ENCODE results near the gene TTBK2.
"Not testable (repeated sequence)": the region's sequence is repeated elsewhere in the genome, so short reads cannot be mapped to it uniquely, and the experiment has no call there.

TTBK2 gene

DNA sequence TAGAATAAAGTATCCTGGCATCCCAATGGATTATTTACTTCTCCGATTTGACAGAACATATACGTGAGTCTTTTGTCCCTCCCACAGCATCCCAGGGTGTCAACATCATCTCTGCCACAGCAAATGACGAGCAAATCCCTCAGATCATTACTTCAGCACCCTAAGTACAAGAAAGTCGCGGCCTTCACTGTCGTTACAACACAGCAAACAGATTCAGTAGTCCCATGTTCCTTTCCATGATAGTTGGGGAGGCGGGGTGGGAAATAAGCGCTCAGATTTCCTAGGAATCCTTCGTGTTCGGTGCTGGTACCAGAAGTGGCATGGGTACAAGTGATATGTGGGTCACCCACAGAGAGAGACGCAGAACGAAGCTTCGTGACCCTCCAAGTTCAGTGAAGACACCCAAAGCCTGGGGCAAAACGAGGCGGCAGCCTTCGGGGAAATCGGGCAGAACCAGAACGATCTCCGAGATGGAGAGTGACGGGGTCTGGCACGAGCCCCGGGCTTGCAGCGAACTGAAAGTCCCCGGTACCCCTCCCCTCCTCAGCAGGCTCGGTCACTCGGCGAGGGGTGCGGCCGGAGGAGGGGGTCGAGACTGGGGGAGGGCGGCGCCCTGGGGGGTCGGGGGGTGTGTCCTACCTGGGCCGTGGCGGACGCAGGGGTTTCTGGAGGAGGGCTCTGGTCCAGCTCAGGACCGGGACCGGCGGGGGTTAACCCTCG, 619 bp downstream of the TTBK2 start:
- H3K36me3 Mint-ChIP-seq (ENCODE audit: low read depth): peaks cover 3% of the 10 kb centered on the region
- peak; percentile 9 for DNase-seq (ENCODE audit: low spot score)

DNA sequence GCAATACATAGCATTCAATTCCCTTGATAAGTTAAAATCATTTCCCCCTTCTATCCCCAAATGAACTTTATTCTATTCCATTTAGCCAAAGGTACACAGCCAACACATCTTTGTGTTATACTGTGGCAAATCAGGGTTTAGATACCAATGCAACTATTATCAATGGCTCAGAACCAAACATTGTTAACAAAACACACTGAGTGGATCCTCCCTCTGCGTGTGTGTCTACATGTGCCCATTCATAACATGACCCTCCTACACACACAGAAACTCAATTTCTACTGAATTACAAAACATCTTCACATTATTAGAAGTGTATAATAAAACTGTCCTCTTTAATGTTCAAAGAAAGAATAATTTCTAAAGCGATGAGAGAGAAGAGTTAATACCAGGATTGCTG, 1.3 kb downstream of the TTBK2 start:
- Mint-ChIP-seq H3K36me3 (ENCODE audit: low read depth) (peaks cover 3% of the 10 kb centered on the region), H3K9me3 (no peaks in the 10 kb centered on the region), H3K27me3 (ENCODE audit: low read depth) (no peaks in the 10 kb centered on the region), H3K27ac (no peak overlapping the region), H3K4me3 (peak overlapping the region; percentile 98), H3K4me1 (ENCODE audit: low read depth) (peaks cover 36% of the 10 kb centered on the region)
- no peak for DNase-seq (ENCODE audit: low spot score)

More for the DNA sequence above, 619 bp downstream of the TTBK2 start:
- peak overlapping the region; percentile 91 for H3K27ac Mint-ChIP-seq
- H3K9me3 Mint-ChIP-seq: no peaks in the 10 kb centered on the region
- peaks cover 33% of the 10 kb centered on the region for H3K4me1 Mint-ChIP-seq (ENCODE audit: low read depth)
- no peaks in the 10 kb centered on the region for H3K27me3 Mint-ChIP-seq (ENCODE audit: low read depth)
- peak overlapping the region; percentile 98 for H3K4me3 Mint-ChIP-seq

DNA sequence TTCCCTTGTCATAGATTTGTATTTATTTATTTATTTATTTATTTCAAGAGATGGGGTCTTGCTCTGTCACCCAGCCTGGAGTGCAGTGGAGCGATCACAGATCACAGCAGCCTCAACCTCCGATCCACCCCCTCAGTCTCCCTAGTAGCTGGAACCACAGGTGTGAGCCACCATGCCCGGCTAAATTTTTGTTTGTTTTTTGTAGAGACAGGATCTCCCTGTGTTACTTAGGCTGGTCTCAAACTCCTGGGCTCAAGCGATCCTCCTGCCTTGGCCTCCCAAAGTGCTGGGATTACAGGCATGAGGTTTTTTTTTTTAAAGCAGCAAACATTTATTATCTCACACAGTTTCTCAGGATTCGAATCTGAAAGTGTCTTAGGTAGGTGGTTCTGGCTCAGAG, 2.5 kb downstream of the TTBK2 start:
- H3K36me3 Mint-ChIP-seq (ENCODE audit: low read depth): peaks cover 3% of the 10 kb centered on the region
- no peaks in the 10 kb centered on the region for H3K9me3 Mint-ChIP-seq
- no peak for DNase-seq (ENCODE audit: low spot score)
- H3K4me1 Mint-ChIP-seq (ENCODE audit: low read depth): peaks cover 36% of the 10 kb centered on the region
- H3K27ac Mint-ChIP-seq: no peak overlapping the region
- peak overlapping the region; percentile 7 for H3K4me3 Mint-ChIP-seq
- H3K27me3 Mint-ChIP-seq (ENCODE audit: low read depth): no peaks in the 10 kb centered on the region

DNA sequence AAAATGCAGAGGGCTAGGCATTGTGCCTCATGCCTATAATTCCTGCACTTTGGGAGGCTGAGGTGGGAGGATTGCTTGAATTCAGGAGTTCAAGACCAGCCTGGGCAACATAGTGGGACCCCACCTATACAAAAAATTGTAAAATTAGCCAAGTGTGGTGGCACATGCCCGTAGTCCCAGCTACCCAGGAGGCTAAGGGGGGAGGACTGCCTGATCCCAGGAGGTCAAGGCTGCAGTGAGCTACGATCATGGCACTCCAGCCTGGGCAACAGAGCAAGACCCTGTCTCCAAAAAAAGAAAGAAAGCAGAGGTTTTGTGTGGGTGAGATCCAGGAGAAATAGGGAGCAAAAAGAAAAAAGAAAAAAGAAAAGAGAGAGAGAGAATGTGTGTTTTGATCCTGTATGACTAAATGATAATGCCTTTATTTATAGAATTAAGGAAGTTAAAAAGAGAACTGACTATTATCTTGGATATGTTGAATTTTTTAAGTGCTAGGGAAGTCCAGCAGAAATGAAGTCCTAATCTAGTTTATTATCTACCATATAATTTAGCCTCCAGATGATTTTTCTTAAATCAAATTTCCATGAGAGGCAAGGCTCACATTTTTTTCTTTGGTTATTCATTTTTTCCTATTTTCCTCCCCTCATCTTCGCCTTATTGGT, 4.8 kb downstream of the TTBK2 start:
- Mint-ChIP-seq H3K27ac (no peak overlapping the region), H3K27me3 (ENCODE audit: low read depth) (no peaks in the 10 kb centered on the region), H3K36me3 (ENCODE audit: low read depth) (peaks cover 3% of the 10 kb centered on the region), H3K4me1 (ENCODE audit: low read depth) (peaks cover 27% of the 10 kb centered on the region), H3K9me3 (no peaks in the 10 kb centered on the region), H3K4me3 (no peak overlapping the region)
- no peak for DNase-seq (ENCODE audit: low spot score)

DNA sequence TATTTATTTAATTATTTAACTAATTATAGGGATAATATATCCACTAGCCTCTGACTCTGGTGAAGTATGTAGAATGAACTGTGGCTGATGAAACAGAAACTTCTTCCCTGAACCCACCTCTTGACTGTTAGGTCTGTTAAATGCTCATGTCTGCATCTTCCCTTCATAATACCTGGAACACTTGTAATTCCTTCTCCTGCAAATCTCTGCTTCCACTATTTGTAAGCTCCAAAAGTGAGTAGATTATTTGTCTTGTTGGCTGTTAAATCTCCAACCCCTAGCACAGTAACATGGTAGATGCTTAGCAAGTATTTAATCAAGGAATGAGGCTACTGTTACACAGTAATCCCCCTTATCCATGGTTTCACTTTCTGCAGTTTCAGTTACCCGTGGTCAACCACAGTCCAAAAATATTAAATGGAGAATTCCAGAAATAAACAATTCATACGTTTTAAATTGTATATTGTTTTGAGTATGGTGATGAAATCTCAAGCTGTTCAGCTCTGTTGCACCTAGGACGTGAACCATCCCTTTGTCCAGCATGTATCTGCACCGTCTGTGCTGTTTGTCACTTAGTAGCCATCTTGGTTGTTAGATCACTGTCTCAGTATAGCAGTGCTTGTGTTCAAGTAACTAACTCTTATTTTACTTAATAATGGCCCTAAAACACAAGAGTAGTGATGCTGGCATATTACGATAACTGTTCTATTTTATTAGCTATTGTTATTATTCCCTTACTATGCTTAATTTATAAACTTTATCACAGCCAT, 5.7 kb downstream of the TTBK2 start:
- DNase-seq (ENCODE audit: low spot score): no peak
- Mint-ChIP-seq H3K4me3 (no peak overlapping the region), H3K27me3 (ENCODE audit: low read depth) (no peaks in the 10 kb centered on the region), H3K27ac (no peak overlapping the region), H3K4me1 (ENCODE audit: low read depth) (peaks cover 26% of the 10 kb centered on the region), H3K9me3 (no peaks in the 10 kb centered on the region), H3K36me3 (ENCODE audit: low read depth) (peaks cover 2% of the 10 kb centered on the region)

DNA sequence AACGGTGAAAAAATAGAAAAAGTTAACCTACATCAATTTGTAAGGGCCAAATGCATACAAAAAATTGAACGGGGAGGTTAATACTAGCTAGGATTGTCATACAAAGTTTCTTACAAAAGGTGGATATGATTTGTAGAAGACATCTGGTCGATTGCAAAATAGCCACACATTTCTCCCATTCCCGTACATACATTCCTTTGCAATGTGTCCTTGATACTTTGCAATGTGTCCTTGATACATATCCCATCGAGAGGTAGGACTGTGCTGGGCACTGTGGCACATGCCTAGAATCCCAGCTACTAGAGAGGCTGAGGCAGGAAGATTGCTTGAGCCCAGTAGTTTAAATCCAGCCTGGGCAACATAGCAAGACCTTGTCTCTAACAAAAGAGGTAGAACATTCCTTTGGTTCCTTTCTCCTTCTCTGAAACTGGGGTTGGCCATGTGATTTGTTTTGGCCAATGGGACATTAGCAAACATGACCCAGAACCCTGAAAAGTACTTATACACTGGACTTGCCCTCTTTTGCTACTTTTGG, 9.5 kb downstream of the TTBK2 start:
- no peaks in the 10 kb centered on the region for H3K9me3 Mint-ChIP-seq
- H3K36me3 Mint-ChIP-seq (ENCODE audit: low read depth): peaks cover 4% of the 10 kb centered on the region
- H3K4me3 Mint-ChIP-seq: no peak overlapping the region
- no peak overlapping the region for H3K27ac Mint-ChIP-seq
- peaks cover 9% of the 10 kb centered on the region for H3K4me1 Mint-ChIP-seq (ENCODE audit: low read depth)
- H3K27me3 Mint-ChIP-seq (ENCODE audit: low read depth): no peaks in the 10 kb centered on the region
- no peak for DNase-seq (ENCODE audit: low spot score)

DNA sequence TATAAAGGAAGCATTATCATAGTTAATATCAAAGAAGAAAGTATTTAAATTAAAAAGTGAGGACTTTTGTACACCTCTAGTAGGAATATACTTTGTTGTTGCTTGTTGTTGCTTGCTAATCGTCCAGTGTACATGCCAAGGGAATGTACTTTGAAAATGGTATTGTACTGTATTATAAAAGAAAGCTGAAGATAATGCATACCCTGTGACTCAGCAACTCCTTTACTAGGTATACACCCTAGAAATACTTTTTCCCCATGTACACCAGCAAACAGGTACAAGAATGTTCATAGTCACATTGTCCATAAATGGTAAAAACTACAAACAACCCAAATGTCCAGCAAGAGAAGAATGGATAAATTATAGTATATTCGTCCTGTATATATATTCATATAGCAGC, 12.0 kb downstream of the TTBK2 start:
- H3K4me3 Mint-ChIP-seq: no peak overlapping the region
- peaks cover 4% of the 10 kb centered on the region for H3K36me3 Mint-ChIP-seq (ENCODE audit: low read depth)
- H3K4me1 Mint-ChIP-seq (ENCODE audit: low read depth): peaks cover 1% of the 10 kb centered on the region
- no peak for DNase-seq (ENCODE audit: low spot score)
- H3K9me3 Mint-ChIP-seq: no peaks in the 10 kb centered on the region
- no peaks in the 10 kb centered on the region for H3K27me3 Mint-ChIP-seq (ENCODE audit: low read depth)
- no peak overlapping the region for H3K27ac Mint-ChIP-seq

DNA sequence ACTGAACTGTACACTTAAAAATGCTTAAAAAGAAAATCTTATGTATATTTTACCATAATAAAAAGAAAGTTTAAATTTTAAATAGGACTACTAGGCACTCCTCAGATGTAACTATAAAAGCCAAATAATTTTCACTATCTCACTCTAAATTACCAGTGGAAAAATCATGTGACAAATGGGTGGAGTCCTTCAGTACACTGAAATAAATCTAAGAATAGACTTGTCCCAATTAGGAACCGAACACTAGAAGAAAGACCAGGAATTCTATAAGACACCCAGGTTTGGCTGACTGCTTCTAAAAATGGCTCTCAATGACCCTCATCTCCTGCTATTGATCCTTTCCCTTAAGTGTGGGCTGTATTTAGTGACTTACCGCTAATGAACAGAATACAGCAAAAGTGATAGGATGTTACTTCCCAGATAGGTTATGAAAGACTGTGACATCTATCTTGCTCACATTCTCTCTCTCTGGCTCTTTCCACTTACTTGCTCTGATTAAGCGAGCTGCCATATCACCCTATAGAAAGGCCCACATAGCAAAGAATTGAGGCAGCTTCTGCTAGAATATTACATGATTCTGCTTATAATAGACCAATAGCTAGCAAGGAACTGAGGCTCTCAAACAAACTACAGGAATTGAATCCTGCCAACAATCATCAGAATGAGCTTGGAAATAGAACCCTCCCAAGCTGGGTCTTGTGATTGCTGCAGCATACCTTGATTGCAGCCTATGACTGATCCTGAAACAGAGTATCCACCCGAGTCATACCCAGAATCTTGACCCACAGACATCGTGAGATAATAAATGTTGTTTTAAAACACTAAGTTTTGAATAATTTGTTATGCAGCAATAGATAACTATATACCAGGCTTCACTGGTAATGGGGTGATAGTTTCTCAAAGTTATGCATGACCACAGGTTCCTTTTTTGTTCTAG, 16.9 kb downstream of the TTBK2 start:
- H3K4me3 Mint-ChIP-seq: no peak overlapping the region
- H3K27me3 Mint-ChIP-seq (ENCODE audit: low read depth): no peaks in the 10 kb centered on the region
- DNase-seq (ENCODE audit: low spot score): no peak
- peaks cover 4% of the 10 kb centered on the region for H3K36me3 Mint-ChIP-seq (ENCODE audit: low read depth)
- H3K27ac Mint-ChIP-seq: no peak overlapping the region
- H3K4me1 Mint-ChIP-seq (ENCODE audit: low read depth): no peaks in the 10 kb centered on the region
- H3K9me3 Mint-ChIP-seq: no peaks in the 10 kb centered on the region

DNA sequence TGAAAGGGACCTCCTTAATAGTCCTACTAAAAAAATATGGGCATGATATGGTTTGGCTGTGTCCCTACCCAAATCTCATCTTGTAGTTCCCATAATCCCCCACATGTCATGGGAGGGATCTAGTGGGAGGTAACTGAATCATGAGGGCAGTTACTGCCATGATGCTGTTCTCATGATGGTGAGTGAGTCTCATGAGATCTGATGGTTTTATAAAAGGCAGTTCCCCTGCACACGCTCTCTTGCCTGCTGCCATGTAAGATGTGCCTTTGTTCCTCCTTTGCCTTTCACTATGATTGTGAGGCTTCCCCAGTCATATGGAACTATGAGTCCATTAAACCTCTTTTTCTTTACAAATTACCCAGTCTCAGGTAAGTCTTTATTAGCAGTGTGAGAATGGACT, 26.7 kb downstream of the TTBK2 start:
- not testable (repeated sequence) for H3K36me3 Mint-ChIP-seq (ENCODE audit: low read depth); H3K4me3 Mint-ChIP-seq; H3K27ac Mint-ChIP-seq; H3K27me3 Mint-ChIP-seq (ENCODE audit: low read depth); DNase-seq (ENCODE audit: low spot score); H3K4me1 Mint-ChIP-seq (ENCODE audit: low read depth)
- peaks cover 11% of the 10 kb centered on the region for H3K9me3 Mint-ChIP-seq

DNA sequence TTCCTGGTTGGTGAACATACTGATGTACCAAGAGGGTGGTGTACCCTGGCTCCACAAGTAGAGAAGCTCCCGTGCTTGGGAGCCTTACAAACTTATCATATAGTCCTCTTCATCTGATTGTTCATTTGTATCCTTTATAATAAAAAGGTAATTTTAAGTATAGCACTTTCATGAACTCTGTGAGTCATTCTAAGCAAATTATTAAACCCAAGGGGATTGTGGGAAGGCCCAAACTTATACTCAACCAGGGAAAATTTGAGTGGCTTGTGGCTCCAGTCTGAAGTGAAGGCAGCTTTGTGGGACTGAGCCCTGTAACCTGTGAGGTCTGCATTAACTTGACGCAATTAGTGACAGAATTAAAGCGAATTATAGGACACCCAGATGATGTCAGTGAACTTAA, 29.0 kb downstream of the TTBK2 start:
- Mint-ChIP-seq H3K4me3 (no peak overlapping the region), H3K4me1 (ENCODE audit: low read depth) (no peaks in the 10 kb centered on the region), H3K27me3 (ENCODE audit: low read depth) (no peaks in the 10 kb centered on the region), H3K27ac (no peak overlapping the region), H3K9me3 (peaks cover 11% of the 10 kb centered on the region), H3K36me3 (ENCODE audit: low read depth) (peaks cover 10% of the 10 kb centered on the region)
- no peak for DNase-seq (ENCODE audit: low spot score)

DNA sequence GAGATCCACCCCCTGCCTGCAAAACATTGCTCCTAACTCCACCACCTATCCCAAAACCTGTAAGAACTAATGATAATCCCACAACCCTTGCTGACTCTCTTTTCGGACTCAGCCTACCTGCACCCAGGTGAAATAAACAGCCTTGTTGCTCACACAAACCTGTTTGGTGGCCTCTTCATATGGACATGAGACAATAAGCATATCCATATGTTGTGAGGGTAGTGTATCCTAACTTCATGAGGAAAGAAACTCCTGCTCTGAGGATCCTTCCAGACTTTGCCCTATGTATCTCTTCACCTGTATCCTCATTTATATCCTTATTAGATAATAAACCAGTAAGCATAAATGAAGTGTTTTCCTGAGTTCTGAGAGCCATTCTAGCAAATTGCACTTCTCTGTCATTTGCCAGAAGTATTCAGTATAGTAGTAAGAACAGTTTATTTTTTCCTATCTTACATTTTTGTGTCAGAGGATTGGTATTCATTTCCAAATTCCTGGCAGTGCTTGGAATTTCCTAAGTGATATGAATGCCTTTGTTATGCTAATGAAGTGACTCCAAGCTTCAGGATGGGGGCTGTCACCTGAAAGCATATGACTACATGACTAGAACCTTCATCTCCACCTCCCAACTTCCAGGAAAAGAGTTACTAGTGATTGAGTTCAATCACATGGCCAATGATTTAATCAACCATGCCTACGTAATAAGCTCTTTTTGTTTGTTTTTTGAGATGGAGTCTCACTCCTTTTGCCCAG, 30.2 kb downstream of the TTBK2 start:
- Mint-ChIP-seq H3K27me3 (ENCODE audit: low read depth) (no peaks in the 10 kb centered on the region), H3K36me3 (ENCODE audit: low read depth) (peaks cover 10% of the 10 kb centered on the region)

DNA sequence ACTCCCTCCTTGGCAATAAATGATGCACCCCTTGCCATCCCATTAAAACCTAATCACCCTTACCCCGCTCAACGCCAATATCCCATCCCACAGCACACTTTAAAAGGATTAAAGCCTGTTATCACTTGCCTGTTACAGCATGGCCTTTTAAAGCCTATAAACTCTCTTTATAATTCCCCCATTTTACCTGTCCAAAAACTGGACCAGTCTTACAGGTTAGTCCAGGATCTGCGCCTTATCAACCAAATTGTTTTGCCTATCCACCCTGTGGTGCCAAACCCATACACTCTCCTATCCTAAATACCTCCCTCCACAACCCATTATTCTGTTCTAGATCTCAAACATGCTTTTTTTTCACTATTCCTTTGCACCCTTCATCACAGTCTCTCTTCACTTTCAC, 33.2 kb downstream of the TTBK2 start:
- not testable (repeated sequence) for H3K4me1 Mint-ChIP-seq (ENCODE audit: low read depth); H3K27ac Mint-ChIP-seq

More for the DNA sequence above, 30.2 kb downstream of the TTBK2 start:
- Mint-ChIP-seq H3K4me3 (no peak overlapping the region), H3K9me3 (peaks cover 11% of the 10 kb centered on the region), H3K27ac (no peak overlapping the region), H3K4me1 (ENCODE audit: low read depth) (no peaks in the 10 kb centered on the region)
- no peak for DNase-seq (ENCODE audit: low spot score)

DNA sequence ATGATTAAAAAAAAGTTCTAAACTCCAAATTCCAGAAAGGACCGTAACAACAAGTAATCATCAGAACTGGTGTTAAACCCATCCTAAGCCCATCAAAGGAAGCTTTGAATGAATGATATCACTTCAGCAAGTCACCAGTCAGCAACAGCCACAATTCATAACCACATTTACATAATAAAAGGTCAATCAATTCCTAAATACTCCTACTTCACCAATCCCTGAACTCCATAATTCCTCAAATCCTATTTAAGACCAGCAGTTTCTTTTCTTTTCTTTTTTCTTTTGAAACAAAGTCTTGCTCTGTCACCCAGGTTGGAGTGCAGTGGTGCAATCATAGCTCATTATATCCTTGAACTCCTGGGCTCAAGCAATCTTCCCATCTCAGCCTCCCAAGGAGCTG, 40.5 kb downstream of the TTBK2 start:
- Mint-ChIP-seq H3K4me3 (no peak overlapping the region), H3K27me3 (ENCODE audit: low read depth) (no peaks in the 10 kb centered on the region), H3K9me3 (no peaks in the 10 kb centered on the region), H3K27ac (no peak overlapping the region), H3K36me3 (ENCODE audit: low read depth) (peaks cover under 1% of the 10 kb centered on the region), H3K4me1 (ENCODE audit: low read depth) (no peaks in the 10 kb centered on the region)
- DNase-seq (ENCODE audit: low spot score): no peak

More for the DNA sequence above, 33.2 kb downstream of the TTBK2 start:
- not testable (repeated sequence) for H3K9me3 Mint-ChIP-seq; H3K36me3 Mint-ChIP-seq (ENCODE audit: low read depth); H3K4me3 Mint-ChIP-seq; DNase-seq (ENCODE audit: low spot score); H3K27me3 Mint-ChIP-seq (ENCODE audit: low read depth)
